IMR-90 (cell line): ENCODE measurements around the gene ACTBL2. TPM values are rescaled to one million over a fixed set of nuclear protein-coding genes. Genes with fewer than 3 reads are reported as not detected.

Experiments used
- ATAC-seq: fragments of 200-7000 bp; cut with Tn5 transposase; 2 replicates; pipeline ENCODE4 v1.9.1; 2020; ENCODE audit warnings: low read depth, mild to moderate bottlenecking, moderate library complexity
- BruUV-seq: library from RNA; stranded (reverse); fragments of 400-500 nt; replicated peaks from 2 replicates; lab custom pipeline; 2021; lab: Mats Ljungman, UMichigan
- CTCF ChIA-PET: fragments of 300-600 bp; formaldehyde crosslinking; extraction: SDS; loops from one replicate; lab custom pipeline; 2021; ENCODE audit warnings: antibody characterized with exemption; lab: Yijun Ruan, JAX
- POLR2A ChIA-PET: fragments of 300-600 bp; sonication (Branson Sonifier 250); formaldehyde crosslinking; loops from one replicate; lab custom pipeline; 2022; ENCODE audit warnings: antibody characterized with exemption; ENCODE audit not compliant: unreplicated experiment; lab: Charles Lee
- DNase-seq: peaks from one replicate; pipeline ENCODE4 v3.0.0; 2013
- H2AFZ ChIP-seq: replicated peaks from 2 replicates; pipeline ENCODE3; 2013; ENCODE audit warnings: low read length, mild to moderate bottlenecking; ENCODE audit not compliant: poor library complexity
- H2AK5ac ChIP-seq: 2 replicates; pipeline ENCODE4 v1.6.1; 2013; ENCODE audit warnings: low read depth, low read length, inconsistent platforms
- H2AK9ac ChIP-seq: replicated peaks from 2 replicates; pipeline ENCODE3; 2013; ENCODE audit warnings: mild to moderate bottlenecking, low read depth, low read length, moderate library complexity; ENCODE audit not compliant: poor library complexity
- H2BK120ac ChIP-seq: 2 replicates; pipeline ENCODE4 v1.6.1; 2013; ENCODE audit warnings: low read depth, low read length, inconsistent platforms
- H2BK15ac ChIP-seq: 3 replicates; pipeline ENCODE4 v1.6.1; 2013; ENCODE audit warnings: low read depth, low read length, inconsistent platforms
- H2BK20ac ChIP-seq: 2 replicates; pipeline ENCODE4 v1.6.1; 2013; ENCODE audit warnings: low read depth, mild to moderate bottlenecking, inconsistent platforms, low read length, moderate library complexity
- H2BK5ac ChIP-seq: 2 replicates; pipeline ENCODE4 v1.6.1; 2013; ENCODE audit warnings: mild to moderate bottlenecking, low read depth, low read length, inconsistent platforms; ENCODE audit not compliant: poor library complexity, severe bottlenecking
- H3K14ac ChIP-seq: replicated peaks from 2 replicates; pipeline ENCODE4 v1.6.1; 2013; ENCODE audit warnings: low read depth, low read length, inconsistent platforms
- H3K18ac ChIP-seq: 2 replicates; pipeline ENCODE4 v1.6.1; 2013; ENCODE audit warnings: low read depth, low read length, control low read depth
- H3K23ac ChIP-seq: 2 replicates; pipeline ENCODE4 v1.6.1; 2013; ENCODE audit warnings: low read depth, low read length, inconsistent platforms
- H3K27ac ChIP-seq: 2 replicates; pipeline ENCODE4 v1.5.1; 2013; ENCODE audit warnings: mild to moderate bottlenecking, control low read depth, low read length; ENCODE audit not compliant: insufficient read depth
- H3K27me3 ChIP-seq: 2 replicates; pipeline ENCODE4 v1.6.1; 2013; ENCODE audit warnings: low read length; ENCODE audit not compliant: control insufficient read depth, insufficient read depth
- H3K36me3 ChIP-seq: 2 replicates; pipeline ENCODE4 v1.6.1; 2013; ENCODE audit warnings: low read length, mixed read lengths; ENCODE audit not compliant: control insufficient read depth, insufficient read depth
- H3K4ac ChIP-seq: 2 replicates; pipeline ENCODE4 v1.6.1; 2013; ENCODE audit warnings: low read depth, low read length, inconsistent platforms
- H3K4me1 ChIP-seq: 2 replicates; pipeline ENCODE4 v1.6.1; 2013; ENCODE audit warnings: low read length, mixed read lengths; ENCODE audit not compliant: control insufficient read depth, insufficient read depth
- H3K4me2 ChIP-seq: 2 replicates; pipeline ENCODE4 v1.6.1; 2013; ENCODE audit warnings: low read depth, mild to moderate bottlenecking, control low read depth, low read length, moderate library complexity
- H3K4me3 ChIP-seq: 2 replicates; pipeline ENCODE4 v1.5.1; 2013; ENCODE audit warnings: low read depth, mild to moderate bottlenecking, control low read depth, low read length, moderate library complexity; ENCODE audit not compliant: insufficient read depth
- H3K56ac ChIP-seq: 2 replicates; pipeline ENCODE4 v1.6.1; 2013; ENCODE audit warnings: low read length, inconsistent platforms; ENCODE audit not compliant: insufficient read depth; ENCODE audit errors: extremely low read depth
- H3K79me1 ChIP-seq, 2 experiments: 2 replicates each; pipeline ENCODE4 v1.6.1; 2013; ENCODE audit warnings: low read length in 2 of 2, inconsistent platforms in 1 of 2, low read depth in 1 of 2
- H3K9ac ChIP-seq: 2 replicates; pipeline ENCODE4 v1.6.1; 2013; ENCODE audit warnings: low read depth, low read length, control low read depth
- H3K9me1 ChIP-seq: 2 replicates; pipeline ENCODE4 v1.6.1; 2013; ENCODE audit warnings: low read length, inconsistent platforms; ENCODE audit not compliant: insufficient read depth
- H3K9me3 ChIP-seq: 2 replicates; pipeline ENCODE4 v1.6.1; 2013; ENCODE audit warnings: low read length; ENCODE audit not compliant: control insufficient read depth, insufficient read depth
- H4K20me1 ChIP-seq: 2 replicates; pipeline ENCODE4 v1.6.1; 2013; ENCODE audit warnings: low read length, inconsistent platforms; ENCODE audit not compliant: insufficient read depth
- H4K5ac ChIP-seq: 2 replicates; pipeline ENCODE4 v1.6.1; 2013; ENCODE audit warnings: mild to moderate bottlenecking, low read depth, low read length, control low read depth
- H4K8ac ChIP-seq, 2 experiments: 2 replicates each; pipeline ENCODE4 v1.6.1; 2013; ENCODE audit warnings: low read depth in 2 of 2, low read length in 2 of 2, control low read depth in 1 of 2, inconsistent platforms in 1 of 2
- H4K91ac ChIP-seq: 2 replicates; pipeline ENCODE4 v1.6.1; 2013; ENCODE audit warnings: low read depth, low read length, inconsistent platforms; ENCODE audit not compliant: insufficient read depth
- MXI1 ChIP-seq: IDR thresholded peaks from 2 replicates; pipeline ENCODE4 v1.6.1; 2012; ENCODE audit warnings: low read depth, mild to moderate bottlenecking, low read length, moderate library complexity, borderline replicate concordance
- NFE2L2 ChIP-seq: fragments of 150-350 bp; IDR thresholded peaks from 2 replicates; pipeline ENCODE4 v1.6.1; 2016; ENCODE audit warnings: low read depth, mild to moderate bottlenecking, low read length
- POLR2A ChIP-seq: IDR thresholded peaks from 2 replicates; pipeline ENCODE4 v1.6.1; 2012; ENCODE audit warnings: mild to moderate bottlenecking, low read depth, low read length
- RCOR1 ChIP-seq: IDR thresholded peaks from 2 replicates; pipeline ENCODE4 v1.6.1; 2012; ENCODE audit warnings: mild to moderate bottlenecking, low read length, improper control_type of control experiment; ENCODE audit not compliant: insufficient replicate concordance
- RFX5 ChIP-seq: IDR thresholded peaks from 2 replicates; pipeline ENCODE4 v1.8.0; 2012; ENCODE audit warnings: low read depth, mild to moderate bottlenecking, low read length, moderate library complexity
- USF2 ChIP-seq: fragments of 150-350 bp; IDR thresholded peaks from 2 replicates; pipeline ENCODE4 v1.6.1; 2017; ENCODE audit warnings: mild to moderate bottlenecking, antibody characterized with exemption, low read length, low read depth
- dilution Hi-C: fragments of 300-500 bp; cut with HindIII; formaldehyde crosslinking; loops from one replicate; pipeline ENCODE4 v1.14.3; 2018; ENCODE audit warnings: low sequenced_read_pairs; ENCODE audit not compliant: unreplicated experiment
- in situ Hi-C: fragments of 300-500 bp; cut with MboI; formaldehyde crosslinking; loops from 3 replicates; pipeline ENCODE4 v1.14.3; 2019; ENCODE audit warnings: low sequenced_read_pairs, inconsistent platforms, mixed read lengths
- intact Hi-C: fragments of 100-400 bp; cut with micrococcal nuclease; formaldehyde crosslinking; loops from 2 replicates; pipeline ENCODE4 v1.10.0; 2022
- polyA plus RNA-seq, 3 experiments: library from polyadenylated mRNA; depleted of rRNA; stranded (reverse); fragments of >200 nt; gene quantifications; 2 replicates each; pipeline ENCODE4 v1.2.3, GENCODE V29; 2012; ENCODE audit warnings: low replicate concordance in 1 of 3
- total RNA-seq: library from RNA; depleted of rRNA; stranded (reverse); fragments of >200 nt; gene quantifications from 2 replicates; pipeline ENCODE4 v1.2.3, GENCODE V29; 2012

The ACTBL2 gene
- total and polyA plus RNA-seq, 2 of the 4 experiments (the other 2 are of a cell fraction): 0.29 to 1.6 TPM

GRCh38 chr5:57452885-57453284 lies 29.7 kb downstream of the ACTBL2 start:
- Histone ChIP-seq H2BK15ac (0 out of 3 replicates have a peak overlapping the region, but pooled peaks have one; percentile 33), H4K20me1 (no peaks in the 10 kb centered on the region), H3K14ac (peak overlapping the region; percentile 67), H3K79me1 (no peaks in the 10 kb centered on the region), H2AFZ (no peak overlapping the region), H3K27me3 (no peaks in the 10 kb centered on the region), H4K5ac (peak overlapping the region; percentile 45; the same call in 1 of the 2 replicates), H2AK9ac (no peak overlapping the region), H3K4me2 (no peak overlapping the region), H3K9me1 (peaks cover 9% of the 10 kb centered on the region), H3K23ac (no peak overlapping the region), H3K18ac (peak overlapping the region; percentile 75), H3K9me3 (no peaks in the 10 kb centered on the region), H3K36me3 (no peaks in the 10 kb centered on the region), H2AK5ac (no peak overlapping the region), H2BK5ac (peak overlapping the region; percentile 11), H3K4me1 (peaks cover 34% of the 10 kb centered on the region), H4K8ac (no peak overlapping the region; a peak in 1 of 4 replicates), H2BK20ac (peak overlapping the region; percentile 77; the same call in 1 of the 2 replicates), H3K4ac (peak overlapping the region; percentile 55; the same call in 1 of the 2 replicates), H2BK120ac (peak overlapping the region; percentile 64; the same call in 1 of the 2 replicates), H4K91ac (peak overlapping the region; percentile 62; the same call in 1 of the 2 replicates), H3K4me3 (no peak overlapping the region), H3K27ac (peak overlapping the region; percentile 92; the same call in 1 of the 2 replicates), H3K56ac (no peak overlapping the region), H3K9ac (no peak overlapping the region)
- ChIA-PET CTCF (interaction anchor here (1.0 kb wide), 2 partner anchors 10 to 18 kb away, joined by 3 read pairs; no protein-coding TSS in a partner anchor), POLR2A (interaction anchor here (0.6 kb wide), 1 partner anchor 34 kb away, joined by 4 read pairs; no protein-coding TSS in a partner anchor)
- in situ Hi-C loops: no loop called here
- ATAC-seq (peak; percentile 48), DNase-seq (no peak)
- dilution Hi-C loops: no loop called here
- TF ChIP-seq RCOR1: no peak
- TF ChIP-seq NFE2L2: no peak
- TF ChIP-seq RFX5: no peak
- no peak for TF ChIP-seq POLR2A
- TF ChIP-seq USF2: no peak
- TF ChIP-seq MXI1: no peak
- intact Hi-C loops: no loop called here
- BruUV-seq: no TSS peak
